Activated T-cell treated with anti-CD3 and anti-CD28 coated beads, Interleukin-2, amount 50 U/mL, for 4 hours (primary cell): ENCODE results near the gene OR11A1. TPM values are rescaled to one million over a fixed set of nuclear protein-coding genes. Genes with fewer than 3 reads are reported as not detected.
"Not testable (repeated sequence)": the region's sequence is repeated elsewhere in the genome, so short reads cannot be mapped to it uniquely, and the experiment has no call there.

Source experiments
- ATAC-seq, 2 donors: fragments of 200-7000 bp; cut with Tn5 transposase; one replicate each; pipeline ENCODE4 v1.10.0; 2021
- DNase-seq: peaks from one replicate; pipeline ENCODE4 v3.0.0-alpha.2; 2020
- H3K27me3 Mint-ChIP-seq: one replicate; pipeline ENCODE4 v1.8.0; 2021; ENCODE audit warnings: low read depth, mixed read lengths
- H3K36me3 Mint-ChIP-seq: one replicate; pipeline ENCODE4 v1.8.0; 2022; ENCODE audit warnings: mixed read lengths; ENCODE audit not compliant: insufficient read depth
- H3K4me1 Mint-ChIP-seq: one replicate; pipeline ENCODE4 v1.8.0; 2021; ENCODE audit warnings: low read depth, mixed read lengths
- H3K4me3 Mint-ChIP-seq: one replicate; pipeline ENCODE4 v1.8.0; 2021; ENCODE audit warnings: mild to moderate bottlenecking, moderate library complexity, mixed read lengths
- H3K9me3 Mint-ChIP-seq: one replicate; pipeline ENCODE4 v1.8.0; 2021; ENCODE audit warnings: mixed read lengths
- total RNA-seq, 3 donors: library from RNA; stranded (reverse); gene quantifications; one replicate each; pipeline ENCODE4 v1.2.1, GENCODE V29; 2021

The OR11A1 gene
- total RNA-seq, 3 donors from 2014 or later, result not detected

GRCh38 chr6:29461021-29461814 lies 4.3 kb upstream of the OR11A1 start:
- no peak for DNase-seq
- peaks cover 15% of the 10 kb centered on the region for H3K27me3 Mint-ChIP-seq
- H3K9me3 Mint-ChIP-seq, result no peaks in the 10 kb centered on the region
- H3K4me1 Mint-ChIP-seq, result no peaks in the 10 kb centered on the region
- H3K36me3 Mint-ChIP-seq, result no peaks in the 10 kb centered on the region
- no peak for ATAC-seq
- no peak overlapping the region for H3K4me3 Mint-ChIP-seq

GRCh38 chr6:29451471-29452193 lies 5.2 kb downstream of the OR11A1 start:
- H3K9me3 Mint-ChIP-seq, result peaks cover 5% of the 10 kb centered on the region

DNA sequence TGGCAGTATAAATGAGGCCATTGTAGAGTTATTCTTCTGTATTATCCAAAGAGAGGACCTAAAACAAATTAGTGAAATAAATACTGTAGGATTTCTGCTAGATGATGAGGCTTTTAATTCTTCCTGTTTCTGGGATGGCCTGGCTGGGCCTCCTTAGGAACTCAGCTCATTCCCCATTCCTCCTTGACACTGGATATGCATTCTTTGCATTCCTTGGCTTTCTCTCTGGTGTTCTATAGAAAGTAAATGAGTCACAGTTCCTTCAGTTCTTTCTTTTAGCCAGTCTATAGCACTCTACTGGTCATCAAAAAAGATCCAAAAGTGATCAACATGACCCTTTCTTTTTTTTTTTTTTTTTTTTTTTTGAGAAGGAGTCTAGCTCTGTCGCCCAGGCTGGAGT lies 9.2 kb downstream of the OR11A1 start:
- Mint-ChIP-seq H3K4me1 (no peaks in the 10 kb centered on the region), H3K9me3 (peaks cover 14% of the 10 kb centered on the region), H3K4me3 (no peak overlapping the region), H3K27me3 (peaks cover 65% of the 10 kb centered on the region), H3K36me3 (no peaks in the 10 kb centered on the region)
- no peak for ATAC-seq
- DNase-seq, result no peak

More at GRCh38 chr6:29451471-29452193, 5.2 kb downstream of the OR11A1 start:
- H3K4me3 Mint-ChIP-seq, result no peak overlapping the region
- peaks cover 50% of the 10 kb centered on the region for H3K27me3 Mint-ChIP-seq
- no peaks in the 10 kb centered on the region for H3K36me3 Mint-ChIP-seq
- ATAC-seq (no peak), DNase-seq (no peak)
- no peaks in the 10 kb centered on the region for H3K4me1 Mint-ChIP-seq

DNA sequence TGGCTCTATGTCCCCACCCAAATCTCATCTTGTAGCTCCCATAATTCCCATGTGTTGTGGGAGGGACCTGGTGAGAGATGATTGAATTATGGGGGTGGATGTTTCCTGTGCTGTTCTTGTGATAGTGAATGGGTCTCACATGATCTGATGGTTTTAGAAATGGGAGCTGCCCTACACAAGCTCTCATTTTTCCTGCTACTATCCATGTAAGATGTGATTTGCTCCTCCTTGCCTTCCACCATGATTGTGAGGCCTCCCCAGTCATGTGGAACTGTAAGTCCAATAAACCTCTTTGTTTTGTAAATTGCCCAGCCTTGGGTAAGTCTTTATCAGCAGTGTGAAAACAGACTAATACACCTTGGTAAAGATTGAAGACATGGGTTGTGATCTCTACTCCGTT lies 12.8 kb downstream of the OR11A1 start:
- not testable (repeated sequence) for ATAC-seq, DNase-seq, H3K9me3 Mint-ChIP-seq, H3K4me1 Mint-ChIP-seq, H3K36me3 Mint-ChIP-seq, H3K4me3 Mint-ChIP-seq
- H3K27me3 Mint-ChIP-seq, result peaks cover 46% of the 10 kb centered on the region

- Mint-ChIP-seq H3K27me3 (peaks cover 38% of the 10 kb centered on the region), H3K36me3 (no peaks in the 10 kb centered on the region), H3K9me3 (peaks cover 9% of the 10 kb centered on the region), H3K4me1 (no peaks in the 10 kb centered on the region), H3K4me3 (no peak overlapping the region)
- no peak for ATAC-seq
- DNase-seq, result no peak
Observed at GRCh38 chr6:29442719-29443118, 14.2 kb downstream of the OR11A1 start.

DNA sequence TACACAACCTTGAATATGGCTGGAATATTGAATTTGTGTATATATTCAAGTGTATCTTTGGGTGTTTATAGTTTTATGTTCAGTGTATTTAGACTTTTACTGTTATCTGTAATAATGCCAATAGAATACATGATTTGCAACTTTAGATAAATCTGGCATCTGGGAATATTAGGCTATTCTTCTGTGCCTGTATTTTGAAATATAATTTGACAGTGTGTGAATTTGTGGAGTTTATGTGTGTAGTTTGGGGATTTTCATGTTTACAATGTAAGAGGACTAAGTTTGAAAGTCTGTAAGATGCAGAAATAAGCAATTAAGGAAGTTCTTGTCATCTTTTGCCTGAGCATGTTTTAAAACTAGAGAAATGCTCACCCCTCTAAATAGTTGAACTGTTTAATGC lies 17.9 kb downstream of the OR11A1 start, which contains the start of gene OR10C1:
TSS of gene OR10C1 (plus strand) at position 301 of the 400 bp plus-strand sequence. CDS start 710 bp downstream, outside the sequence.
- Mint-ChIP-seq H3K4me3 (no peak within 1 kb of the TSS), H3K27me3 (peaks cover 23% of the 10 kb centered on the region), H3K9me3 (peaks cover 3% of the 10 kb centered on the region), H3K4me1 (no peaks in the 10 kb centered on the region), H3K36me3 (no peaks in the 10 kb centered on the region)
- DNase-seq, result no peak
- ATAC-seq, result no peak

- H3K9me3 Mint-ChIP-seq, result not testable (repeated sequence)
Observed at GRCh38 chr6:29436730-29437129, 20.1 kb downstream of the OR11A1 start.

GRCh38 chr6:29426654-29427053 lies 30.2 kb downstream of the OR11A1 start:
- no peaks in the 10 kb centered on the region for H3K36me3 Mint-ChIP-seq
- no peaks in the 10 kb centered on the region for H3K9me3 Mint-ChIP-seq
- peaks cover 34% of the 10 kb centered on the region for H3K27me3 Mint-ChIP-seq
- H3K4me3 Mint-ChIP-seq, result no peak overlapping the region
- ATAC-seq (no peak), DNase-seq (no peak)
- no peaks in the 10 kb centered on the region for H3K4me1 Mint-ChIP-seq

More at GRCh38 chr6:29436730-29437129, 20.1 kb downstream of the OR11A1 start:
- H3K4me3 Mint-ChIP-seq, H3K36me3 Mint-ChIP-seq, H3K4me1 Mint-ChIP-seq, ATAC-seq, DNase-seq: not testable (repeated sequence)
- peaks cover 24% of the 10 kb centered on the region for H3K27me3 Mint-ChIP-seq

DNA sequence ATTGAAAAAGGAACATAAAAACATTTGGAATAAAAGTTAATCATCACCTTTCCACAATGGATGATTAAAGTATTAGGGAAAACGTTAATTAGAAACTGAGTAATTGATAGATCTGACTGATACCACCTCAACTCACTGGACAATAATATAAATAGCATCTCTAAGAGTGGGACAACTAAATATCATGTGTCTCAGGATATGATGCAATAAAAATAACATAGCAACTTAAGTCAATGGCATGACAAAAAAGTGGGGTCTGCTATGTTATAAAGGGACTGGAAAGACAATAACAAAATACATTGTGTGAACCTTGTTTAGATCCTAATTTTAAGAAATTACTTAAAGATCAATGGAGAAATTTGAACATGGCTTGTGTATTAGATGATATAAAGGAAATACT lies 31.8 kb downstream of the OR11A1 start:
- no peak for ATAC-seq
- no peak overlapping the region for H3K4me3 Mint-ChIP-seq
- no peak for DNase-seq
- no peaks in the 10 kb centered on the region for H3K9me3 Mint-ChIP-seq
- no peaks in the 10 kb centered on the region for H3K4me1 Mint-ChIP-seq
- no peaks in the 10 kb centered on the region for H3K36me3 Mint-ChIP-seq
- H3K27me3 Mint-ChIP-seq, result peaks cover 41% of the 10 kb centered on the region

DNA sequence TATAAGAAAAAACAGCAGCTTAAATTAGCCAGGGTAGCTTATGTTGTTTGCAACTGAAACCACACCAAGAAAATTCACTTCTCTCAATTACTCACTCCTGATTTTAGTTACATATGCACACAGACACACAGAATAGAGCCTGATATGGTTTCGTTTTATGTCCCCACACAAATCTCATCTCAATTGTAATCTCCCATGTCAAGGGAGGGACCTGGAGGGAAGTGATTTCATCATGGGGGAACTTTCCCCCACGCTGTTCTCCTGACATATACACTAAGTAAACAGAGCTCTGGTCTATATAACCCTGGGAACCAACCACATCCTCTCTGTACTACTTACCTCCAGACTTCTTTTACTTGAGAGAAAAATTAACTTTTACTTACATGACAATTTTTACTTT lies 32.3 kb downstream of the OR11A1 start:
- Mint-ChIP-seq H3K36me3 (no peaks in the 10 kb centered on the region), H3K9me3 (no peaks in the 10 kb centered on the region), H3K27me3 (peaks cover 45% of the 10 kb centered on the region), H3K4me3 (no peak overlapping the region), H3K4me1 (no peaks in the 10 kb centered on the region)
- peak; percentile 28 to 40 for ATAC-seq
- DNase-seq, result no peak

DNA sequence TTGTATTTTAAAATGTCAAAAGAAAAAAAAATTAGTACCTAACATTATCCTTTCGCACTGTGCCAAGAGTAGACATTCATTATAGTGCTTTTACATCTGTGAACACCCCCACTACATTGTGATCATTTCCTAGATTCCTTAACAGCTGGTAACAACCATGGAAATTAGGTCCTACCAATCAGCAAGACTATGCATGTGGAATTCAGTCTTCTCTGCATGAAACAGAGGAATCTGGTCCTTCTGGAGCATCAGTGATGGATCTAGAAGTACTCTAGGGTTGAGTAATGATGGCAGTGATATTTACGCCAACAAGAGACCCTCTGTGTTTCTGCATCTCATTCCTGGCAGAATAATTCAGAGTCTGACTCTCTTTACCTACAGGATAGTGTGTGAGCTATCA lies 32.7 kb downstream of the OR11A1 start:
- H3K9me3 Mint-ChIP-seq, result no peaks in the 10 kb centered on the region
- H3K4me3 Mint-ChIP-seq, result no peak overlapping the region
- no peaks in the 10 kb centered on the region for H3K4me1 Mint-ChIP-seq
- DNase-seq (no peak), ATAC-seq (no peak)
- H3K36me3 Mint-ChIP-seq, result no peaks in the 10 kb centered on the region
- peaks cover 49% of the 10 kb centered on the region for H3K27me3 Mint-ChIP-seq

DNA sequence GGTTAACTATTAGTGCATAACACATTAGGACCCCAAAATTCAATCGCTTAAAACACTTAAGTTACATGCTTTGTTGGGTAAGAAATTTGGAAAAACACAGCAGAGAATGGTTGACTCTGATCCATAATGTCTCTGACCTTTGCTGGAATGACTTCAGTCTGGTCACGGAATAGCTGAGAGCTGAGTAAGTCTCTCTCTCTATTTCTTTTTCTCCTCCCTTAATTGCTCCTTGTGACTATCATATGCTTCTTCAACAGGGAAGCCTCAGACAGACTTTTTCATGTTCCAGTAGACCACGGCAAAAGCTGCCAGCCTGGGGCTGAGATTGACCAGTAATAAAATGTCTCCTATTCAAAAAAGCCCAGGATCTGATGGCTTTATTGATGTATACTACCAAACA lies 37.4 kb downstream of the OR11A1 start:
- Mint-ChIP-seq H3K36me3 (no peaks in the 10 kb centered on the region), H3K4me3 (no peak overlapping the region), H3K9me3 (no peaks in the 10 kb centered on the region), H3K27me3 (peaks cover 41% of the 10 kb centered on the region), H3K4me1 (no peaks in the 10 kb centered on the region)
- DNase-seq (no peak), ATAC-seq (no peak)

DNA sequence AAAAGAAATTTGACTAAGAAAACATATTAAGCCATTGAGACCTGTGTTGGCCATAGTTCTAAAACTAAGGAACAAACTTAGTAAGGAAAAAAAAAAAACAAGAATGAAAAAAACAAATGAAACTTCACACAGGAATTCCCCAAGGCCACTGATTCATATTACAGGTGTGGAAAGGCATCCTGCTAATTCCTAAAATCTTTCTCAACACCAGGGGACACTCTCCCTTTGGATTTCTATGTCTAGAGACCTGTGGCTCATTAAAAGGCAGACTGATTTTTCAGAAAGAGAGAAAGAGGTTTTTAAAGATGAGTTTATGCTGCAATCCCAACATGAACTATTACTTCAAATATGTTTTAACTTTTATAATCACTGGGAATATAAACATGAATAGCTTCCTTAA lies 42.3 kb downstream of the OR11A1 start, which contains the start of gene OR12D1:
TSS of gene OR12D1 (plus strand) at position 341 of the 400 bp plus-strand sequence.
- Mint-ChIP-seq H3K27me3 (peaks cover 33% of the 10 kb centered on the region), H3K36me3 (no peaks in the 10 kb centered on the region), H3K9me3 (peaks cover 22% of the 10 kb centered on the region), H3K4me1 (no peaks in the 10 kb centered on the region), H3K4me3 (no peak within 1 kb of the TSS)
- DNase-seq (no peak), ATAC-seq (no peak)

GRCh38 chr6:29403801-29404200 lies 53.1 kb downstream of the OR11A1 start:
- no peak overlapping the region for H3K4me3 Mint-ChIP-seq
- H3K4me1 Mint-ChIP-seq, result no peaks in the 10 kb centered on the region
- H3K9me3 Mint-ChIP-seq, result no peaks in the 10 kb centered on the region
- H3K36me3 Mint-ChIP-seq, result no peaks in the 10 kb centered on the region
- DNase-seq (no peak), ATAC-seq (no peak)
- peaks cover 25% of the 10 kb centered on the region for H3K27me3 Mint-ChIP-seq

GRCh38 chr6:29399525-29399924 lies 57.3 kb downstream of the OR11A1 start:
- peaks cover 31% of the 10 kb centered on the region for H3K27me3 Mint-ChIP-seq
- H3K9me3 Mint-ChIP-seq, result no peaks in the 10 kb centered on the region
- ATAC-seq (no peak), DNase-seq (no peak)
- H3K4me3 Mint-ChIP-seq, result no peak overlapping the region
- H3K4me1 Mint-ChIP-seq, result no peaks in the 10 kb centered on the region
- no peaks in the 10 kb centered on the region for H3K36me3 Mint-ChIP-seq
